Activated CD8-positive, alpha-beta T cell treated with anti-CD3 and anti-CD28 coated beads for 36 hours (primary cell): ENCODE data around the gene IP6K3. TPM values are rescaled to one million over a fixed set of nuclear protein-coding genes. Genes with fewer than 3 reads are reported as not detected.

ENCODE experiments used
- ATAC-seq: fragments of 200-7000 bp; cut with Tn5 transposase; one replicate; pipeline ENCODE4 v1.10.0; 2021; ENCODE audit warnings: mild to moderate bottlenecking, moderate library complexity
- CTCF ChIA-PET: fragments of 350-600 bp; sonication (Branson Sonifier 250); formaldehyde crosslinking; loops from one replicate; lab custom pipeline; 2021; ENCODE audit warnings: antibody characterized with exemption; lab: Charles Lee
- POLR2A ChIA-PET: fragments of 350-600 bp; sonication (Branson Sonifier 250); formaldehyde crosslinking; loops from one replicate; lab custom pipeline; 2021; ENCODE audit warnings: antibody characterized with exemption; lab: Charles Lee
- DNase-seq: peaks from one replicate; pipeline ENCODE4 v3.0.0-alpha.2; 2020
- H3K27ac Mint-ChIP-seq: one replicate; pipeline ENCODE4 v1.8.0; 2021; ENCODE audit warnings: mild to moderate bottlenecking, mixed read lengths
- H3K27me3 Mint-ChIP-seq: one replicate; pipeline ENCODE4 v1.8.0; 2021; ENCODE audit warnings: mixed read lengths
- H3K36me3 Mint-ChIP-seq: one replicate; pipeline ENCODE4 v1.8.0; 2021; ENCODE audit warnings: low read depth, mixed read lengths
- H3K4me1 Mint-ChIP-seq: one replicate; pipeline ENCODE4 v1.8.0; 2021; ENCODE audit warnings: low read depth, mixed read lengths
- H3K4me3 Mint-ChIP-seq: one replicate; pipeline ENCODE4 v1.8.0; 2021; ENCODE audit warnings: mild to moderate bottlenecking, moderate library complexity, mixed read lengths
- H3K9me3 Mint-ChIP-seq: one replicate; pipeline ENCODE4 v1.8.0; 2021; ENCODE audit warnings: mixed read lengths
- intact Hi-C: fragments of 100-400 bp; cut with micrococcal nuclease; formaldehyde crosslinking; loops from one replicate; pipeline ENCODE4 v1.10.0; 2022
- total RNA-seq, 2 experiments: library from RNA; stranded (reverse); gene quantifications; one replicate each; pipeline ENCODE4 v1.2.3, GENCODE V29; 2021
- TF ChIP-seq, protein P1 (sequence below): fragments of 200-600 bp; IDR thresholded peaks from one replicate; pipeline ENCODE4 v1.8.0; 2022; ENCODE audit warnings: antibody characterized with exemption, mild to moderate bottlenecking

The IP6K3 gene
- total RNA-seq, 2 experiments from 2014 or later = not detected

DNA sequence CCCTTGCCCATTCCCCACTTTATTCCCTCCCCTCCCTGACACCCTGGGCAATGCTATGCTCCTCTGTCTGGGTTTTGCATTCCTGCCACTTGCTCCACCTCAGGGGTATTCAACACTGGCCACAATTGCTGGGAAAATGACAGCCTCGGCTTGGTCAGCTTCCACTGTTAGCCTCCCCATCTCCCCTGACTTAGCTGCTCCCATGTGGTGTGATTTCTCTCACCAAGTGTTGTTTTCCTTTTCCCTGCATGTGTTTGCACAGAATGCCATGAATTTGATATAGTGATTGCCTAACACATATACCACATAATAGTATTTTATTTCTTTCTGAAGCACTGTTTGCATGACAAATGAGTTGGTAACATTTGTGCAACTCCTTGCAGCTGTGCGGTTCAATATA lies 43.7 kb upstream of the IP6K3 start:
- Mint-ChIP-seq H3K27ac (no peak overlapping the region), H3K4me1 (peaks cover 27% of the 10 kb centered on the region), H3K4me3 (no peak overlapping the region), H3K9me3 (no peaks in the 10 kb centered on the region), H3K36me3 (peaks cover 7% of the 10 kb centered on the region), H3K27me3 (peaks cover 2% of the 10 kb centered on the region)
- CTCF ChIA-PET = interaction anchor here (1.2 kb wide), 1 partner anchor 183 kb away, joined by 3 read pairs; no protein-coding TSS in a partner anchor
- POLR2A ChIA-PET = no interaction called here
- TF ChIP-seq, protein P1, sequence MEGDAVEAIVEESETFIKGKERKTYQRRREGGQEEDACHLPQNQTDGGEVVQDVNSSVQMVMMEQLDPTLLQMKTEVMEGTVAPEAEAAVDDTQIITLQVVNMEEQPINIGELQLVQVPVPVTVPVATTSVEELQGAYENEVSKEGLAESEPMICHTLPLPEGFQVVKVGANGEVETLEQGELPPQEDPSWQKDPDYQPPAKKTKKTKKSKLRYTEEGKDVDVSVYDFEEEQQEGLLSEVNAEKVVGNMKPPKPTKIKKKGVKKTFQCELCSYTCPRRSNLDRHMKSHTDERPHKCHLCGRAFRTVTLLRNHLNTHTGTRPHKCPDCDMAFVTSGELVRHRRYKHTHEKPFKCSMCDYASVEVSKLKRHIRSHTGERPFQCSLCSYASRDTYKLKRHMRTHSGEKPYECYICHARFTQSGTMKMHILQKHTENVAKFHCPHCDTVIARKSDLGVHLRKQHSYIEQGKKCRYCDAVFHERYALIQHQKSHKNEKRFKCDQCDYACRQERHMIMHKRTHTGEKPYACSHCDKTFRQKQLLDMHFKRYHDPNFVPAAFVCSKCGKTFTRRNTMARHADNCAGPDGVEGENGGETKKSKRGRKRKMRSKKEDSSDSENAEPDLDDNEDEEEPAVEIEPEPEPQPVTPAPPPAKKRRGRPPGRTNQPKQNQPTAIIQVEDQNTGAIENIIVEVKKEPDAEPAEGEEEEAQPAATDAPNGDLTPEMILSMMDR = no peak
- no peak for ATAC-seq
- no peak for DNase-seq
- intact Hi-C loops = no loop called here

DNA sequence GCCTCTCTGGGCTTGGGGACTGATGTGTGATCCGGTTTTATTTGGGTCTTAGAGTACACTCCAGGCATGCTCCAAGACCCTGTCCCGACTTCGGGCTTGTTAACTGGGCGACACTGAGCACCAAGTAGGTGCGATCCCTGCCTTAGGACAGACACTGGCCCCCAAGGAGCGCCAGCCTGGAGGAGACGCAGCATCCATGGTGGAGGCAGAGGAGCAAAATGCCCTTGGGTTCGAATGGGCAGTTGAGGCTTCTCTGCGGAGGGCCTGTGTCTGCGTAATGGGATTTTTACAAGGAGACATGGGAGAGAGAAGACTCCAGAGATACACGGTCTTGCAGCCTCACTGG lies 42.8 kb upstream of the IP6K3 start:
- ChIA-PET CTCF (interaction anchor here (1.9 kb wide), 1 partner anchor 22 kb away, joined by 6 read pairs; no protein-coding TSS in a partner anchor), POLR2A (interaction anchor here (1.4 to 1.5 kb wide), 2 partner anchors 16 to 68 kb away, joined by 4 to 5 read pairs; no protein-coding TSS in a partner anchor)
- Mint-ChIP-seq H3K27ac (peak overlapping the region; percentile 86), H3K27me3 (no peaks in the 10 kb centered on the region), H3K4me3 (peak overlapping the region; percentile 74), H3K4me1 (peaks cover 36% of the 10 kb centered on the region), H3K9me3 (no peaks in the 10 kb centered on the region), H3K36me3 (peaks cover 7% of the 10 kb centered on the region)
- intact Hi-C loops = no loop called here
- TF ChIP-seq, protein P1 = no peak
- DNase-seq (no peak), ATAC-seq (no peak)

DNA sequence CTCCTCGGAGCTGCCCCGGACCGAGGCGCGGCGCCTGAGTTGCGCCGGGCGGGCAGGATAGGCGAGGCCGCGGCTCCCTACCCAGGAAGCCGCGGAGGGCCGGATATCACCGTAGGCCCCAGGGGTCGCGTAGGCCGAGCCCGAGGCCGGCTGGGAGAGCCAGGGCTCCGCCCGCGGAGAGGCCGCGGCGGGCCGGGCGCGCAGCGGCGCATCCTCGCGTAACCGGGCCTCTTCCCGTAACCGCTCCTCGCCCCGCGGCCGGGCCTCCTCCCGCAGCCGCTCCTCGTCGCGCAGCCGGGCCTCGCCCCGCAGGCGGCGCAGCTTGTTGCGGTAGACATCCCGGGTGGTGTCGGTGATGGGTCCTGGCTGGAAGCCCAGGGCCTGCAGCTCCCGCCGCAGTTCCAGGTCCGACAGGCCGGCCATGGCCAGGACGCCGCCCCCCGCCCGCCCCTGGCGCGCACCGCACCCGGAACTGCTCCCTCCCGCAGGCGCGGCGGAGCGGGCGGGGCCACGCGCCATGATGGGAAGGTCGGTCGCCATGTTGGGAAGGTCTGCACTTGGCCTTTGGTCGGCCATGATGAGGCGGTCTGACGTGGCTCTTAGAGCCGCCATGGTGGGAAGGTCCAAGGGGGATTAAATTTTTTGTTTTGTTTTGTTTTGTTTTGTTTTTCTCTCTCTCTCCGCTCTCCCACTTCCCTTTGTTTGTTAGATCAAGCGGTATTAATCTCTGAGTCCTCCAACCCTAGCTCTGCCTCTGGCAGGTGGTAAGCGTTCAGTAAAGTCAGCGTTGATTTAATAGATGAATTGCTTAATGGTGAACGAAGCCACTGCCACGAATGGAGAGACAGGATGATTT lies 42.2 kb upstream of the IP6K3 start, which contains the start of gene LEMD2:
Gene LEMD2 (minus strand): TSS at position 437 of the 856 bp plus-strand sequence. CDS start 14 bp downstream, at position 423.
- Mint-ChIP-seq H3K27me3 (no peaks in the 10 kb centered on the region), H3K4me1 (peaks cover 41% of the 10 kb centered on the region), H3K9me3 (no peaks in the 10 kb centered on the region), H3K36me3 (peaks cover 10% of the 10 kb centered on the region), H3K27ac (peak within 1 kb of the TSS; percentile 93), H3K4me3 (peak within 1 kb of the TSS; percentile 85)
- POLR2A ChIA-PET = interaction anchor here (1.4 to 3.3 kb wide), 4 partner anchors 10 to 69 kb away, joined by 4 to 15 read pairs (median 5); no protein-coding TSS in a partner anchor
- TF ChIP-seq, protein P1 = no peak
- CTCF ChIA-PET = interaction anchor here (0.9 to 5.2 kb wide), 4 partner anchors 17 to 77 kb away, joined by 4 to 43 read pairs (median 6); partner anchors contain the start of gene UQCC2
- DNase-seq = peak; percentile 92
- ATAC-seq = peak; percentile 90
- intact Hi-C loops = no loop called here

DNA sequence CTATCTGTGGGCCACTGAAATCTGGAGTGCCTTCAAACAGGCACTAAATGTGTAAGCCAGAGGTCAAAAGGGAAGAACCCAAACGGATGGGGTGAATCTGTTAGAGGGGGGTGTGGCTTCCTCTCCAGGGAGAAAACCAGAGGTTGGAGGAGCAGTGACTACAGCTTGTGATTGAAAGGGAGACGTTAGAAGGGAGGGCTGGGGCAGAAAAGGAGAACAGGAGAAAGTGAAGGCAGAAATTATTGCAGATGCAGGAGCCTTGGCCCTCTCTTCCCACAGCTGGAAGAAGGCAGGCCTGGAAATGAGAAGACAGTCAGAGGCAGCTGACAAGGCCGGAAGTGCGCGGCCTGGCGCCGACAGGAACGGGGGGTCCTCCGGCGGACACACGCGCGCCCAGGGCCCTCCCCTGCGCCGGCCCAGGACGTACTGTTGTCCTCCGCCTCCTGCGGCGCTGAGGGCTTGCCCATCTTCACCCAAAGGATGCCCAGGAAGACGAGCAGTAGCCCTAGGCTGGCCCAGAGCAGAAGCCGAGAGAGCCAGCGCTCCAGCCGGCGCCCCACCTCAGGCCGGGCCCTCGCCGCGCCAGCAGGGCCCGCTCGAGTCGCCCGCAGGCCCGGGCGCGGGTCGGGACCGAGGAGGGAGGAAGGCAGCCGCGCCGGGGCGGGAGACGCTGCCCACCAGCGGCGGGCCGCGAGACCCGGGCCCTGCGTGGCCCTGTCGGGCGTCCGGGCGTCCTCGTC lies 41.4 kb upstream of the IP6K3 start:
- H3K4me3 Mint-ChIP-seq = peak overlapping the region; percentile 85
- H3K9me3 Mint-ChIP-seq = no peaks in the 10 kb centered on the region
- H3K36me3 Mint-ChIP-seq = peaks cover 16% of the 10 kb centered on the region
- intact Hi-C loops = no loop called here
- ChIA-PET POLR2A (interaction anchor here (1.0 to 3.3 kb wide), 7 partner anchors 9 to 116 kb away, joined by 3 to 15 read pairs (median 4); no protein-coding TSS in a partner anchor), CTCF (interaction anchor here (0.7 to 5.2 kb wide), 7 partner anchors 9 to 85 kb away, joined by 3 to 43 read pairs (median 4); partner anchors contain the start of gene UQCC2)
- H3K27me3 Mint-ChIP-seq = no peaks in the 10 kb centered on the region
- H3K4me1 Mint-ChIP-seq = peaks cover 43% of the 10 kb centered on the region
- ATAC-seq = peak; percentile 61
- H3K27ac Mint-ChIP-seq = peak overlapping the region; percentile 93
- TF ChIP-seq, protein P1 = no peak
- DNase-seq = peak; percentile 74
